ENCODE results near the gene ATL2. TPM values are rescaled to one million over a fixed set of nuclear protein-coding genes. Genes with fewer than 3 reads are reported as not detected.
"Not testable (repeated sequence)": the region's sequence is repeated elsewhere in the genome, so short reads cannot be mapped to it uniquely, and the experiment has no call there.

Gene ATL2
- total RNA-seq, 1 experiment from 2014 or later, result 132 TPM

- no peak for DNase-seq (ENCODE audit: low read depth)
Observed at GRCh38 chr2:38327580-38327979, 49.5 kb downstream of the ATL2 start.

GRCh38 chr2:38323623-38324022 is 53.5 kb downstream of the ATL2 start:
- DNase-seq (ENCODE audit: low read depth), result no peak

- DNase-seq (ENCODE audit: low read depth), result no peak
Observed at GRCh38 chr2:38322224-38322914, 54.7 kb downstream of the ATL2 start.

- not testable (repeated sequence) for DNase-seq (ENCODE audit: low read depth)
Observed at GRCh38 chr2:38319240-38319639, 57.8 kb downstream of the ATL2 start.

GRCh38 chr2:38317725-38318124 is 59.3 kb downstream of the ATL2 start:
- no peak for DNase-seq (ENCODE audit: low read depth)

GRCh38 chr2:38315707-38316333 is 61.3 kb downstream of the ATL2 start:
- DNase-seq (ENCODE audit: low read depth), result peak; percentile 39

- no peak for DNase-seq (ENCODE audit: low read depth)
Observed at GRCh38 chr2:38308821-38309220, 68.3 kb downstream of the ATL2 start.

GRCh38 chr2:38301969-38302702 is 74.9 kb downstream of the ATL2 start:
- DNase-seq (ENCODE audit: low read depth), result no peak

GRCh38 chr2:38301340-38301968 is 75.6 kb downstream of the ATL2 start:
- no peak for DNase-seq (ENCODE audit: low read depth)

GRCh38 chr2:38298539-38298938 is 78.5 kb downstream of the ATL2 start:
- no peak for DNase-seq (ENCODE audit: low read depth)

- no peak for DNase-seq (ENCODE audit: low read depth)
Observed at GRCh38 chr2:38296197-38296780, 80.8 kb downstream of the ATL2 start.

- DNase-seq (ENCODE audit: low read depth), result no peak
Observed at GRCh38 chr2:38294597-38294996, 82.5 kb downstream of the ATL2 start.

GRCh38 chr2:38293152-38293865 is 83.8 kb downstream of the ATL2 start:
- no peak for DNase-seq (ENCODE audit: low read depth)

- no peak for DNase-seq (ENCODE audit: low read depth)
Observed at GRCh38 chr2:38290332-38290731, 86.7 kb downstream of the ATL2 start.

- DNase-seq (ENCODE audit: low read depth), result no peak
Observed at GRCh38 chr2:38284971-38285370, 92.1 kb downstream of the ATL2 start.

- DNase-seq (ENCODE audit: low read depth), result no peak
Observed at GRCh38 chr2:38281095-38281742, 95.9 kb downstream of the ATL2 start.

- peak; percentile 31 for DNase-seq (ENCODE audit: low read depth)
Observed at GRCh38 chr2:38279201-38279600, 97.9 kb downstream of the ATL2 start.

GRCh38 chr2:38278117-38278438 is 99.0 kb downstream of the ATL2 start:
- DNase-seq (ENCODE audit: low read depth), result not testable (repeated sequence)

- no peak for DNase-seq (ENCODE audit: low read depth)
Observed at GRCh38 chr2:38277245-38278116, 99.6 kb downstream of the ATL2 start.
